Small intestine (tissue), 7 donors: ENCODE data around the gene STK24. TPM values are rescaled to one million over a fixed set of nuclear protein-coding genes. Genes with fewer than 3 reads are reported as not detected.
A peak's percentile ranks its signal among the peaks of the same experiment; 100 is the strongest.
"Not testable (repeated sequence)": the region's sequence is repeated elsewhere in the genome, so short reads cannot be mapped to it uniquely, and the experiment has no call there.

Experiments
- DNase-seq, 2 donors: peaks; one replicate each; pipeline versions ENCODE4 v3.0.0 to v3.0.0-alpha.2; 2013
- FAIRE-seq: peaks from 2 replicates; lab custom pipeline; 2012; peaks lifted over from hg19 to GRCh38; lab: Jason Lieb, UNC
- H3K27ac ChIP-seq, 3 donors: one replicate each; pipeline ENCODE4 v1.5.1; 2013; ENCODE audit warnings: low read length in 2 of 3, mild to moderate bottlenecking in 2 of 3, control low read depth in 1 of 3, inconsistent platforms in 1 of 3, low read depth in 1 of 3, moderate library complexity in 1 of 3
- H3K27me3 ChIP-seq, 3 donors: one replicate each; pipeline ENCODE4 v1.6.1; 2013; ENCODE audit warnings: low read length in 3 of 3, inconsistent platforms in 1 of 3; ENCODE audit not compliant: control insufficient read depth in 3 of 3, insufficient read depth in 3 of 3
- H3K36me3 ChIP-seq, 3 donors: one replicate each; pipeline ENCODE4 v1.6.1; 2013; ENCODE audit warnings: low read length in 3 of 3, inconsistent platforms in 1 of 3, low read depth in 1 of 3, mild to moderate bottlenecking in 1 of 3, moderate library complexity in 1 of 3; ENCODE audit not compliant: control insufficient read depth in 3 of 3, insufficient read depth in 2 of 3
- H3K4me1 ChIP-seq, 3 donors: one replicate each; pipeline ENCODE4 v1.6.1; 2013; ENCODE audit warnings: low read length in 2 of 3, inconsistent platforms in 1 of 3, low read depth in 1 of 3, mild to moderate bottlenecking in 1 of 3, moderate library complexity in 1 of 3; ENCODE audit not compliant: control insufficient read depth in 3 of 3, insufficient read depth in 2 of 3
- H3K4me3 ChIP-seq, 3 donors: one replicate each; pipeline ENCODE4 v1.5.1; 2013; ENCODE audit warnings: low read length in 3 of 3, control low read depth in 1 of 3, inconsistent platforms in 1 of 3, low read depth in 1 of 3, mild to moderate bottlenecking in 1 of 3, moderate library complexity in 1 of 3
- H3K9me3 ChIP-seq, 2 donors: one replicate each; pipeline ENCODE4 v1.6.1; 2013; ENCODE audit warnings: low read depth in 1 of 2, low read length in 1 of 2; ENCODE audit not compliant: control insufficient read depth in 2 of 2, insufficient read depth in 1 of 2
- WGBS, 3 donors: extraction: QIAGEN DNeasy Blood & Tissue Kit; methylation state at CpG; one replicate each; pipeline ENCODE4 v1.1.7; 2013; 5-methylcytosine and 5-hydroxymethylcytosine counted together
- polyA plus RNA-seq, 4 donors: library from polyadenylated mRNA; stranded (reverse) in 3 of 4; unstranded in 1 of 4; fragments of 200-250 nt in 3 of 4; fragments of 120-200 nt in 1 of 4; gene quantifications; one replicate each; pipeline versions ENCODE4 v1.2.1 to v1.2.3, GENCODE V29; 2013
- donor health status: healthy with polysubstance abuse.
- donor health status: control.
- donor health status: control.
- donor health status: Bipolar disorder and iron deficiency.
- donor health status: healthy.

Gene STK24
- polyA plus RNA-seq, 4 donors: 71.4 to 119 (median 115) TPM

DNA sequence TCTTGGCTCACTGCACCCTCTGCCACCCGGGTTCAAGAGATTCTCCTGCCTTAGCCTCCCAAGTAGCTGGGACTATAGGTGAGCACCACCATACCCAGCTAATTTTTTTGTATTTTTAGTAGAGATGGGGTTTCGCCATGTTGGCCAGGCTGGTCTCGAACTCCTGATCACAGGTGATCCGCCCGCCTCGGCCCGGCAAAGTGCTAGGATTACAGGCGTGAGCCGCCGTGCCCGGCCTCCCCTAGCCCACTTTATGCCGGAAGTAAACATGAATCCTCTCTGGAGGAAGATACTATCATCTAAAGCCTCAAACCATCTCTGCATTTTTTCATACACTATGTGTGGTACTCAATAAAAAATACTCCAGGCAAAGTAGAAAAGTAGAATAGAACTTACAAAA, 12.6 kb upstream of the STK24 start:
- H3K9me3 ChIP-seq, FAIRE-seq, H3K27me3 ChIP-seq, DNase-seq, H3K36me3 ChIP-seq, H3K27ac ChIP-seq, H3K4me3 ChIP-seq: not testable (repeated sequence)
- WGBS, 3 donors: 87 to 97% (median 93%) methylated on average over 12 of the region's 12 CpGs
- H3K4me1 ChIP-seq: peaks cover 3 to 18% (median 4%) of the 10 kb centered on the region in 3 donors

DNA sequence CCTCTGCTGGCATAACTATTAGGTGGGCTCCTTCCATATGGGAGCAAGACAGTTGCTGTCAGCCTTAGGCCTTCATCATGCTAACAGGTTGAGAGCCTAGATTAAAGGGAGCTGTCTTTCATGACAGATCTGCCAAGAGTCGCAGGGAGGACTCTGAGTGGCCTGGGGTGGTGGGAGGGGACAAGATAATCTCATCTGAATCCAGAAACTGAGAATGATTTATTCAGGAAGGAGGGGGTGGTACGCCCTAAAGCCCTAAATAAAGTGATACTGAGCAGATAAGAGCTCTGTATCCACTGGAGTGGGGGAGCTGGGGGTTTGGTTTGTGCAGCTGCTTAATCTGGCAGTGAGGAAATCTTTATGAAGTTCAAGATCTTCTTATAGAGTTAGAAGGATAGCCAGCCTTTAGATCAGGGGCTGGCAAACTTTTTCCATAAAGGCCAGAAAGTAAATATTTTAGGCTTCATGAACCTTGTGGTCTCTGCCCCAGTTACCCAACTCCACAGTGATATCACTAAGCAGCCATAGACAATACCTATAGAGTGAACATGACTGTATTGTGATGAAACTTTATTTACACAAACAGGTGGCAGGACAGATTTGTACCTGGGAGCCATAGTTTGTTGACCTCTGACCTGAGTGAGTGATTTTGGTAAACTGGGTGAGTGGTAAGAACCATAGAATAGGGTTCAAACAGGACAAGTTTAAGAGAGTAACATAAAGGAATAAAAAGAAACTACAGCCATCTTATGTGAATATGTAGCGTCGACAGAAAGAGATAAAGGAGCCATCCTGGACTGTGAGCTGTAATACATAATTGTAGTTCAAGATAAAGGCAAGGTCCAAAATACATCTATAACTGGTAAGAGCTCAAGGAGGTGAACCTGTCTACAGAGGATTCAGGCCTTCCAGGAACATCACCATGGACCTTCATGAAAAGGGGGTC, 9.8 kb upstream of the STK24 start:
- peaks cover 0 to 4% of the 10 kb centered on the region in 2 donors for H3K9me3 ChIP-seq
- WGBS, 3 donors: 47 to 67% (median 61%) methylated on average over 4 of the region's 4 CpGs
- no peaks in the 10 kb centered on the region for H3K36me3 ChIP-seq
- H3K4me1 ChIP-seq: peaks cover 3 to 26% (median 6%) of the 10 kb centered on the region in 3 donors
- H3K4me3 ChIP-seq: no peak overlapping the region
- H3K27ac ChIP-seq: peak overlapping the region; percentile 49 to 84 (median 83)
- H3K27me3 ChIP-seq: no peaks in the 10 kb centered on the region
- FAIRE-seq: no peak
- peak; percentile 62 to 67 for DNase-seq

DNA sequence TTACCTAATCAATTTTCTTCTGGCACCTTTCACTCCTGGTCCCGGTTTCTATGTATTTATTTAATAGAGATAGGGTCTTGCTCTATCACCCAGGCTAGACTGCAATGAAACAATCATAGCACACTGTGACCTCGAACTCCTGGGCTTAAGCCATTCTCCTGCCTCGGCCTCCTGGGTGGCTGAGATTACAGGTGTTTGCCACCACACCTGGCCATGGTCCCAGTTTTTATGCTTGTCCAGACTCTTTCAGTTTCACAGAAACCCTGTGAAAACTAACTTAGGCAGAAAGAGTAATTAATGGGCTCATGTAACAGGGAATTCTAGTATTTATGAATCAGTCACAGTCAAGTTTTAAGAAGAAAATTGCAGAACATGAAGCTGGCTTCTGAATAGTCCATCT, 9.0 kb upstream of the STK24 start:
- peaks cover 0 to 4% of the 10 kb centered on the region in 2 donors for H3K9me3 ChIP-seq
- no peak overlapping the region for H3K4me3 ChIP-seq
- DNase-seq (peak in 1 of 2 donors; percentile 76), FAIRE-seq (no peak)
- no peaks in the 10 kb centered on the region for H3K36me3 ChIP-seq
- H3K4me1 ChIP-seq: peaks cover 3 to 26% (median 6%) of the 10 kb centered on the region in 3 donors
- no peaks in the 10 kb centered on the region for H3K27me3 ChIP-seq
- WGBS, 3 donors: 6 to 66% (median 26%) methylated on average over 3 of the region's 3 CpGs
- H3K27ac ChIP-seq: peak overlapping the region; percentile 49 to 84 (median 83)

DNA sequence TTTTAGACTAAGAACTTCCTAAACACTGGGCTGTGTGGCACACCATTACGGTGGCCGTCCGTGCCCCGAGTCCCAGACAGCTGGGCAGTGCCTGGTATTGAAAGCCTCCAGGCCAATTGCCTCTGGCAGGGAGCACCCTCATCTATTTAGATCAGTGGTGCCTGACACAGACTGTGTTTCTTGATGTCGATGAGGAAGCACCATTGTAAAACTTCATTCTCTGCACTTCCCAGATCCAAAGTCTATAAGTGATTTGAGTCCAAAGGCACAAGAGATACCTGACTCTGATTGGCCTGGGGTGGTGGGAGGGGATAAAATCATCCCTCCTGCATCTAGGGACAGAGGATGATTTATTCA, 8.5 kb upstream of the STK24 start:
- no peaks in the 10 kb centered on the region for H3K27me3 ChIP-seq
- H3K27ac ChIP-seq: peak overlapping the region; percentile 49 to 84 (median 83)
- FAIRE-seq (no peak), DNase-seq (peak; percentile 81 to 94)
- H3K9me3 ChIP-seq: peaks cover 0 to 3% of the 10 kb centered on the region in 2 donors
- peaks cover 3 to 26% (median 6%) of the 10 kb centered on the region in 3 donors for H3K4me1 ChIP-seq
- 7 to 58% (median 44%) methylated on average over 5 of the region's 5 CpGs for WGBS, 3 donors
- H3K36me3 ChIP-seq: no peaks in the 10 kb centered on the region
- no peak overlapping the region for H3K4me3 ChIP-seq

DNA sequence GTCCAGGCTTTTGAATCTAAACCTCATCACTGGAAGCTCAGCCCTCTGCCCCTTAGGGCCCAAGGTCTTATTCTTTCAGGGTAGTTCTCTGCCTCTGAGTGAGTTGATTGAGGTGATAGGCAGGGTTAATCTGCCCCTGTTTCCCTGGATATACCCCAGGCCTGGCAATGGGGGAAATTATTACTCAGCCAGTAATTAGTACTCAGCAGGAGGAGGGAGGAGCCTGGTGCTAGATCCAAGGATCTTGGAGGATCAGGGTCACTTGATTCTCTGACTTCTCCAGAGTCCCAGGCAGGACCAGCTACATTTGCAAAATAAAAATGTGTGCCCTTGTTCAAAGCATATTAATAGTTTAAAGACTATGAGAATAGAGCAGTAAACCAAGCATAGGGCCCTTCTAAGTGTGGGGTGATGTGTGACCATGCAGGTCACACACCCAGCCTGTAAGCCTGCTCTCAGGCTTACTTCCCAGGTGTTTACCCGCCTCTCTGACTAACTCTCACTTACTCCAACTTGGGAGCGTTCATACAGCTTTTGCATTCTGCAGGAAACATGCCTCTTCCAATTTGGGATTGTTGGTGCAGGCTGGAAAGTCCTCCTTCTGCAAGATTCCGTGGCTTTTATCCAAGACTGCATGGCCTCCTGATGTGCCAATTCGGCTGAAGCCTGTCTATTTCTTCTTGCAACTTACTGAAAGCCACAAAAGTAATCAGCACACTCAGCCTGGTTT, 7.9 kb upstream of the STK24 start:
- Histone ChIP-seq H3K36me3 (no peaks in the 10 kb centered on the region), H3K9me3 (no peaks in the 10 kb centered on the region), H3K4me3 (no peak overlapping the region), H3K27ac (peak overlapping the region; percentile 49 to 84 (median 83)), H3K4me1 (peaks cover 3 to 26% (median 6%) of the 10 kb centered on the region in 3 donors), H3K27me3 (no peaks in the 10 kb centered on the region)
- 10 to 48% (median 33%) methylated on average over 4 of the region's 4 CpGs for WGBS, 3 donors
- FAIRE-seq: no peak
- DNase-seq: peak in 1 of 2 donors; percentile 53

DNA sequence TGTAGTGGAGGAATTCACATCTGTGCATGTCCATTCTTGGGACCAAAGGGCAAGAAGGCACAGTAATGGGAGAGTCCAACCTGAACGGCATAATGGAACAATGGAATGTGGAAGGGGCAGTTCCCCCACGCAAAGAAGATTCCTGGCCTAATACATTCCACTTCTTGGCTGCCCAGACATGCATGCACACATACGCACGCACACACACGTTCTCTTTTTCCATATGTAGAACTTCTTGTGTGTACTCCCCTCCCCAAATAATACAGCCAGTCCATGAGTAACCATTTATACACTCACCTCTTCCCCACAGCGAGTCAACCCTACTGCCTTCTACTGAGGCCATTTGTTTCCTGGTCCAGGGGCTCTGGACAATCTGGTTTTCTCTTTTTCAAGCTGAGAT, 6.0 kb upstream of the STK24 start:
- H3K4me3 ChIP-seq: no peak overlapping the region
- no peak overlapping the region for H3K27ac ChIP-seq
- 77 to 85% (median 84%) methylated on average over 6 of the region's 6 CpGs for WGBS, 3 donors
- FAIRE-seq (no peak), DNase-seq (no peak)
- H3K4me1 ChIP-seq: peaks cover 5 to 33% (median 6%) of the 10 kb centered on the region in 3 donors
- H3K36me3 ChIP-seq: no peaks in the 10 kb centered on the region
- no peaks in the 10 kb centered on the region for H3K9me3 ChIP-seq
- H3K27me3 ChIP-seq: no peaks in the 10 kb centered on the region

DNA sequence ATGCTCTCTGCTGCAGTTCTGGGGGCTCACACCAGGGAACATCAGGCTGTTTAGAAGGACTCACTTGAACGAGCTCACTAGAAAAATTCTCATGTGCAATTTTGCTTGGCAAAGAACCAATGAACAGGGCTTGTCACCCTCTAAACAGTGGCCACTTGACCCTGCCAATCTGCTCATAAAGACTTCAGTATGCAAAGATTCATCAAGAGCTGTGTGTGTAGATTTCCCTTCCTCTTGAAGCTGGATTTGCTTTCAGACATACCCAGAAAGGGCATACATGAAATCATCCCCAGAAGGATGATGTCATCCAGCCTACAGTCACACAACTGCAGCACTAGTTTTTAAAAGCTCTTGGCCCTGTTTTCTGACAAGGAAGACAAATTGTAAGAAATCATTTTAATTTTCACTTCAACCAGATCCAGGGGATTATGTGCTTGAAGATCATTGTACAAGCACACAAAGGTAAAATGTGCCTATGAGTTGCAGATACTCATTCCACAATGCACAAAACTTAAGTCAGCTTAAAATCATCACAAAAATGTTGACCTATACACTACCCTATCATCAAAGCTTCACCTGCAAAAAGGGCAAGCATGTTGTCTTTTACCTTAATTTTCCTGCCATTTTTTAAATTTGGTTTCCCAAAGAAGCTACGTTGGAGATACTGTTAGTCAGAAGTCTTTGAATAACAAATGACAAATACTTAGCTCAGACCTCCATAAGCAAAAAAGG, 5.2 kb upstream of the STK24 start:
- H3K27ac ChIP-seq: no peak overlapping the region
- H3K36me3 ChIP-seq: no peaks in the 10 kb centered on the region
- 55 to 61% (median 59%) methylated on average over 2 of the region's 2 CpGs for WGBS, 3 donors
- no peak overlapping the region for H3K4me3 ChIP-seq
- no peaks in the 10 kb centered on the region for H3K27me3 ChIP-seq
- FAIRE-seq (no peak), DNase-seq (peak in 1 of 2 donors; percentile 2)
- peaks cover 5 to 34% (median 6%) of the 10 kb centered on the region in 3 donors for H3K4me1 ChIP-seq
- H3K9me3 ChIP-seq: no peaks in the 10 kb centered on the region

DNA sequence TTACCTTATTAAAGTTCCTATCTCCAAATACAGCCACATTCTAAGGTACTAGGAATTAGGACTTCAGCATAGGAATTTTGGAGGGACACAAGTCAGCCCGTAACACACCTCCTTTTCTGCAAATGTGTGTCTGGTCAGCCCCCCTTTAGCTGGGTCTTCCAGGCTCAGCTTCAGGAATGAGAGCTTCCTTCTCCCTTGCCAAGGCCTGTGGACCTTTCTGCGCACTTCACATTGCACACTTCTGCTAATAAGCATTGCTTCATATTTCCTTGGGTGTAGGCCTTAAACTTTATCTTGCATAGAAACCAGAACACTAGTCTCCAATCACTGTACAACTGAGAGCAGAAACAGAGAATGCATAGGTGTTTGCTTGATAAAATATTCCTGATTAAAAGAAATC, 4.5 kb upstream of the STK24 start:
- Histone ChIP-seq H3K27me3 (no peaks in the 10 kb centered on the region), H3K4me3 (no peak overlapping the region), H3K4me1 (peaks cover 4 to 31% (median 5%) of the 10 kb centered on the region in 3 donors), H3K36me3 (no peaks in the 10 kb centered on the region), H3K9me3 (no peaks in the 10 kb centered on the region), H3K27ac (no peak overlapping the region)
- no peak for DNase-seq
- FAIRE-seq: no peak
- 96 to 100% (median 97%) methylated on average over 2 of the region's 2 CpGs for WGBS, 3 donors
